ENCODE data around the gene CAPZB.

CAPZB gene

GRCh38 chr1:19424651-19425570 is 60.4 kb downstream of the CAPZB start:
- peaks cover 3 to 66% (median 31%) of the 10 kb centered on the region in 11 experiments for H3K36me3 ChIP-seq
- peaks cover 100% of the 10 kb centered on the region in 11 experiments for H4K20me1 ChIP-seq
- no peak for TF ChIP-seq Cebpa-rat (IDR thresholded peaks at IDR 0.05)
- no peak overlapping the region for H3K4me3 ChIP-seq
- no peak overlapping the region for H3K27ac ChIP-seq
- H3K27me3 ChIP-seq = no peaks in the 10 kb centered on the region
- no peaks in the 10 kb centered on the region for H3K9me3 ChIP-seq (replicated peaks in 1 of 11)
- peak overlapping the region in 2 of 11 experiments; percentile 38; a peak in 1 of 22 replicates for H3K4me2 ChIP-seq
- H3K4me1 ChIP-seq = peaks cover 0 to 72% (median 22%) of the 10 kb centered on the region in 10 experiments; a peak in 17 of 20 replicates
- H3K9ac ChIP-seq = no peak overlapping the region

GRCh38 chr1:19423130-19423529 is 62.2 kb downstream of the CAPZB start:
- Histone ChIP-seq H3K4me1 (peaks cover 0 to 72% (median 18%) of the 10 kb centered on the region in 10 experiments; a peak in 16 of 20 replicates), H4K20me1 (peaks cover 99 to 100% (median 100%) of the 10 kb centered on the region in 11 experiments)

GRCh38 chr1:19421365-19421764 is 64.0 kb downstream of the CAPZB start:
- H3K4me1 ChIP-seq = peaks cover 0 to 60% (median 12%) of the 10 kb centered on the region in 10 experiments; a peak in 12 of 20 replicates
- H4K20me1 ChIP-seq = peaks cover 94 to 100% (median 100%) of the 10 kb centered on the region in 11 experiments
- peaks cover 36 to 78% (median 46%) of the 10 kb centered on the region in 11 experiments for H3K36me3 ChIP-seq
- no peak for TF ChIP-seq Cebpa-rat (IDR thresholded peaks at IDR 0.05)
- H3K9me3 ChIP-seq (replicated peaks in 1 of 11) = no peaks in the 10 kb centered on the region
- no peak overlapping the region for H3K9ac ChIP-seq
- no peak overlapping the region for H3K27ac ChIP-seq
- H3K27me3 ChIP-seq = no peaks in the 10 kb centered on the region
- H3K4me3 ChIP-seq = no peak overlapping the region
- H3K4me2 ChIP-seq = no peak overlapping the region

More at GRCh38 chr1:19423130-19423529, 62.2 kb downstream of the CAPZB start:
- H3K27me3 ChIP-seq = no peaks in the 10 kb centered on the region
- no peaks in the 10 kb centered on the region for H3K9me3 ChIP-seq (replicated peaks in 1 of 11)
- peak overlapping the region in 4 of 11 experiments; percentile 2 to 38 (median 25); a peak in 6 of 22 replicates for H3K4me2 ChIP-seq
- TF ChIP-seq Cebpa-rat (IDR thresholded peaks at IDR 0.05) = no peak
- H3K36me3 ChIP-seq = peaks cover 21 to 78% (median 45%) of the 10 kb centered on the region in 11 experiments
- no peak overlapping the region for H3K4me3 ChIP-seq
- no peak overlapping the region for H3K9ac ChIP-seq
- no peak overlapping the region for H3K27ac ChIP-seq

- H4K20me1 ChIP-seq = peaks cover 92 to 100% (median 100%) of the 10 kb centered on the region in 11 experiments
Observed at GRCh38 chr1:19420606-19421005, 64.7 kb downstream of the CAPZB start.

GRCh38 chr1:19419691-19420090 is 65.6 kb downstream of the CAPZB start:
- Histone ChIP-seq H3K27me3 (no peaks in the 10 kb centered on the region), H3K4me2 (no peak overlapping the region), H3K36me3 (peaks cover 53 to 78% (median 56%) of the 10 kb centered on the region in 11 experiments), H4K20me1 (peaks cover 91 to 100% (median 100%) of the 10 kb centered on the region in 11 experiments), H3K4me1 (peaks cover 0 to 61% (median 14%) of the 10 kb centered on the region in 10 experiments; a peak in 11 of 20 replicates), H3K4me3 (no peak overlapping the region), H3K27ac (no peak overlapping the region), H3K9me3 (replicated peaks in 1 of 11) (no peaks in the 10 kb centered on the region), H3K9ac (no peak overlapping the region)
- no peak for TF ChIP-seq Cebpa-rat (IDR thresholded peaks at IDR 0.05)

More at GRCh38 chr1:19420606-19421005, 64.7 kb downstream of the CAPZB start:
- Histone ChIP-seq H3K9ac (no peak overlapping the region), H3K4me3 (no peak overlapping the region), H3K4me2 (no peak overlapping the region), H3K9me3 (replicated peaks in 1 of 11) (no peaks in the 10 kb centered on the region), H3K27ac (no peak overlapping the region), H3K4me1 (peaks cover 0 to 60% (median 12%) of the 10 kb centered on the region in 10 experiments; a peak in 10 of 20 replicates), H3K36me3 (peaks cover 44 to 78% (median 50%) of the 10 kb centered on the region in 11 experiments), H3K27me3 (no peaks in the 10 kb centered on the region)
- TF ChIP-seq Cebpa-rat (IDR thresholded peaks at IDR 0.05) = no peak

GRCh38 chr1:19418503-19418971 is 66.8 kb downstream of the CAPZB start:
- no peak overlapping the region for H3K9ac ChIP-seq
- peaks cover 62 to 79% (median 67%) of the 10 kb centered on the region in 11 experiments for H3K36me3 ChIP-seq
- no peak overlapping the region for H3K27ac ChIP-seq
- no peak overlapping the region for H3K4me3 ChIP-seq
- H3K27me3 ChIP-seq = no peaks in the 10 kb centered on the region
- peak overlapping the region in 1 of 11 experiments; percentile 48; a peak in 2 of 22 replicates for H3K4me2 ChIP-seq
- H4K20me1 ChIP-seq = peaks cover 91 to 100% (median 100%) of the 10 kb centered on the region in 11 experiments
- H3K9me3 ChIP-seq (replicated peaks in 1 of 11) = no peaks in the 10 kb centered on the region
- TF ChIP-seq Cebpa-rat (IDR thresholded peaks at IDR 0.05) = no peak
- peaks cover 0 to 61% (median 11%) of the 10 kb centered on the region in 10 experiments; a peak in 10 of 20 replicates for H3K4me1 ChIP-seq

- peaks cover 91 to 100% (median 100%) of the 10 kb centered on the region in 11 experiments for H4K20me1 ChIP-seq
- no peaks in the 10 kb centered on the region for H3K27me3 ChIP-seq
- TF ChIP-seq Cebpa-rat (IDR thresholded peaks at IDR 0.05) = no peak
- no peak overlapping the region for H3K27ac ChIP-seq
- peaks cover 0 to 61% (median 7%) of the 10 kb centered on the region in 10 experiments; a peak in 7 of 20 replicates for H3K4me1 ChIP-seq
- no peaks in the 10 kb centered on the region for H3K9me3 ChIP-seq (replicated peaks in 1 of 11)
- H3K4me2 ChIP-seq = no peak overlapping the region
- H3K36me3 ChIP-seq = peaks cover 76 to 95% (median 81%) of the 10 kb centered on the region in 11 experiments
- no peak overlapping the region for H3K4me3 ChIP-seq
- H3K9ac ChIP-seq = no peak overlapping the region
Observed at GRCh38 chr1:19416921-19417470, 68.3 kb downstream of the CAPZB start.

- H3K36me3 ChIP-seq = peaks cover 84 to 98% (median 89%) of the 10 kb centered on the region in 11 experiments
- no peak overlapping the region for H3K9ac ChIP-seq
- H3K4me1 ChIP-seq = peaks cover 0 to 61% (median 7%) of the 10 kb centered on the region in 10 experiments; a peak in 8 of 20 replicates
- H3K4me3 ChIP-seq = no peak overlapping the region
- H4K20me1 ChIP-seq = peaks cover 89 to 100% (median 100%) of the 10 kb centered on the region in 11 experiments
- H3K9me3 ChIP-seq (replicated peaks in 1 of 11) = no peaks in the 10 kb centered on the region
- H3K27ac ChIP-seq = no peak overlapping the region
- peak overlapping the region in 1 of 11 experiments; percentile 79; a peak in 1 of 22 replicates for H3K4me2 ChIP-seq
- TF ChIP-seq Cebpa-rat (IDR thresholded peaks at IDR 0.05) = no peak
- no peaks in the 10 kb centered on the region for H3K27me3 ChIP-seq
Observed at GRCh38 chr1:19416145-19416544, 69.2 kb downstream of the CAPZB start.
